Measurements from ENCODE around the gene HAUS6. TPM values are rescaled to one million over a fixed set of nuclear protein-coding genes. Genes with fewer than 3 reads are reported as not detected.
A peak's percentile ranks its signal among the peaks of the same experiment; 100 is the strongest.

Gene HAUS6
- total and polyA plus RNA-seq, 2 experiments from 2014 or later = 32.7 to 48.7 TPM

- H3K4me1 Mint-ChIP-seq = peaks cover 37% of the 10 kb centered on the region
- H2AFZ ChIP-seq = peak overlapping the region; percentile 96; the same call in 1 of the 2 replicates
- no peak for TF ChIP-seq ETS1 (IDR thresholded peaks at IDR 0.05)
- no peak for TF ChIP-seq ZNF114 (CRISPR knock-in tag; IDR thresholded peaks at IDR 0.05)
- no peak for TF ChIP-seq EZH2 (IDR thresholded peaks at IDR 0.05; ENCODE audit: low read depth, unreplicated experiment)
- TF ChIP-seq CTCF (conservative IDR thresholded peaks at IDR 0.05; ENCODE audit: low read depth in 2 of 2) = no peak
- TF ChIP-seq POLR2AphosphoS5 (IDR thresholded peaks at IDR 0.05; ENCODE audit: low read depth) = no peak
- no peak for TF ChIP-seq NANOG (IDR thresholded peaks at IDR 0.05; ENCODE audit: borderline replicate concordance)
- TF ChIP-seq CREB1 (CRISPR knock-in tag; IDR thresholded peaks at IDR 0.05; ENCODE audit: low read depth) = no peak
Observed at GRCh38 chr9:19049917-19050636, 52.6 kb downstream of the HAUS6 start.

GRCh38 chr9:19048966-19049916 lies 53.5 kb downstream of the HAUS6 start, which contains the start of gene RRAGA:
TSS of gene RRAGA (plus strand) at chr9:19049427. CDS start at chr9:19049660, 233 bp downstream.
- ATAC-seq (peak; percentile 88), DNase-seq (ENCODE audit: low spot score) (peak; percentile 98)
- Histone ChIP-seq H3F3A (replicated peaks; ENCODE audit: low read depth) (peaks cover 11% of the 10 kb centered on the region; the same call in 1 of the 2 replicates), H3K4me1 (ENCODE audit: insufficient read depth) (peaks cover 33% of the 10 kb centered on the region), H3K4me2 (peak within 1 kb of the TSS; percentile 82), H3K9me2 (ENCODE audit: insufficient read depth) (no peaks in the 10 kb centered on the region), H3K27me3 (ENCODE audit: insufficient read depth) (no peaks in the 10 kb centered on the region), H3K36me3 (ENCODE audit: insufficient read depth) (no peaks in the 10 kb centered on the region), H3K4me3 (peak within 1 kb of the TSS; percentile 86), H3K79me2 (replicated peaks; ENCODE audit: insufficient read depth) (peaks cover 12% of the 10 kb centered on the region), H3K27ac (ENCODE audit: low read depth) (peak within 1 kb of the TSS; percentile 96), H2AFZ (peak within 1 kb of the TSS; percentile 96), H4K20me1 (replicated peaks; ENCODE audit: insufficient read depth) (no peaks in the 10 kb centered on the region)
- H3K4me1 Mint-ChIP-seq = peaks cover 37% of the 10 kb centered on the region
- peaks cover 13% of the 10 kb centered on the region for H3K27me3 Mint-ChIP-seq (ENCODE audit: insufficient read depth, low read depth, poor library complexity)
- H3K27ac Mint-ChIP-seq = peak within 1 kb of the TSS; percentile 98
- H3K9me3 Mint-ChIP-seq = no peaks in the 10 kb centered on the region
- H3K36me3 Mint-ChIP-seq (ENCODE audit: low read depth) = no peaks in the 10 kb centered on the region
- peak within 1 kb of the TSS; percentile 93 for H3K4me3 Mint-ChIP-seq
- TF ChIP-seq STAT1 (IDR thresholded peaks at IDR 0.05; ENCODE audit: unreplicated experiment) (no peak), CTCF (conservative IDR thresholded peaks at IDR 0.05; ENCODE audit: low read depth in 2 of 2) (peak; percentile 93), EZH2phosphoT487 (IDR thresholded peaks at IDR 0.05; ENCODE audit: unreplicated experiment) (no peak), ETS1 (IDR thresholded peaks at IDR 0.05) (no peak), POLR2AphosphoS5 (IDR thresholded peaks at IDR 0.05; ENCODE audit: low read depth) (peak; percentile 78), REST (IDR thresholded peaks at IDR 0.05; ENCODE audit: unreplicated experiment) (no peak)

More at GRCh38 chr9:19049917-19050636, 52.6 kb downstream of the HAUS6 start:
- peaks cover 37% of the 10 kb centered on the region for H3K4me1 ChIP-seq (ENCODE audit: insufficient read depth)
- Mint-ChIP-seq H3K27me3 (ENCODE audit: insufficient read depth, low read depth, poor library complexity) (peaks cover 13% of the 10 kb centered on the region), H3K9me3 (no peaks in the 10 kb centered on the region), H3K27ac (peak overlapping the region; percentile 81), H3K36me3 (ENCODE audit: low read depth) (no peaks in the 10 kb centered on the region), H3K4me3 (peak overlapping the region; percentile 93)
- no peaks in the 10 kb centered on the region for H3K27me3 ChIP-seq (ENCODE audit: insufficient read depth)
- peak overlapping the region; percentile 82 for H3K4me2 ChIP-seq
- H3K79me2 ChIP-seq (replicated peaks; ENCODE audit: insufficient read depth) = peaks cover 12% of the 10 kb centered on the region
- peak overlapping the region; percentile 86 for H3K4me3 ChIP-seq
- DNase-seq (ENCODE audit: low spot score) = peak; percentile 54
- H3K9me2 ChIP-seq (ENCODE audit: insufficient read depth) = no peaks in the 10 kb centered on the region
- 0 out of 2 replicates have a peak overlapping the region, but pooled peaks have one; percentile 74 for H3K27ac ChIP-seq (ENCODE audit: low read depth)
- no peak for ATAC-seq
- no peaks in the 10 kb centered on the region for H3K36me3 ChIP-seq (ENCODE audit: insufficient read depth)
- H3F3A ChIP-seq (replicated peaks; ENCODE audit: low read depth) = peaks cover 11% of the 10 kb centered on the region; the same call in 1 of the 2 replicates
- H4K20me1 ChIP-seq (replicated peaks; ENCODE audit: insufficient read depth) = no peaks in the 10 kb centered on the region

Measured in GM23338 (cell line).